ENCODE data around the gene CLIP3.

DNA sequence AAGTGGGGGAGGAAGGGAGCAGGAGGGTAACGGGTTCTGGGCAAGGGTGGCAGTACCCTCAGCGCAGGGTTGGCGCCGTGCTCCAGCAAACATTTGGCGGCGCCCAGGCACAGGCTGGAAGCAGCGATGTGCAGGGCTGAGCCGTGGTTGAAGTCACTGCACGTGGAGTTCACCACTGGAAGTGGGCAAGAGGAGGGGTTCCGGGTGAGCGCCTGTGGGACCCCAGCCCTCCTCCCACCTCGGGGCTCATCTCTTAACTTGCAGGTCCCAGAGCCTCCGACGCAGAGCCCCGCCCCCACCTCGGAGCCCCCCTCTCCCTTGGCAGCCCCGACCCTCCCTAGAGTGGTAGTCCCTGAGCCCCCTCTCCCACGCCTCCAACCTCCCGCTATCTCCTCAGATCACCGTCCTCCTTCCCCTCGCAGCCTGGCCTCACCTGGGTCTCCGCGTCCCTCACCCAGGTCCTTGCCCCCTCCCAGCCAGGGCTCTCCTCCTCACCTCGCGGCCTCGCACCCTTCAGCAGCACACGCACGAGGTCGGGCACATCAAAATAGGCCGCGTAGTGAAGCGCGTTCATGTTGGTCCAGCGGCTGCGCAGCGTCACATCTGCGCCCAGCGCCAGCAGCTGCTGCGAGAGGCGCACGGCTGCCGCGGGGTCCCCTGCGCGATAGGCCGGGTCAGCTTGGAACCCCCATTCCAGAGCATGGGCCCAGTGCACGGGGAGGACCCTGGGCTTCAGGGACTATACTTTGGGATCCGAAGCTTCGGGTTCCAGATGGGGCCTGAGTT, 6.4 kb downstream of the CLIP3 start:
- TF ChIP-seq CTCF (conservative IDR thresholded peaks at IDR 0.05; ENCODE audit: low read depth in 2 of 2), result no peak
- no peak for TF ChIP-seq POLR2AphosphoS5 (IDR thresholded peaks at IDR 0.05; ENCODE audit: low read depth)
- TF ChIP-seq NANOG (IDR thresholded peaks at IDR 0.05; ENCODE audit: borderline replicate concordance), result no peak
- no peak for TF ChIP-seq EZH2 (IDR thresholded peaks at IDR 0.05; ENCODE audit: low read depth, unreplicated experiment)
- TF ChIP-seq, protein P1, sequence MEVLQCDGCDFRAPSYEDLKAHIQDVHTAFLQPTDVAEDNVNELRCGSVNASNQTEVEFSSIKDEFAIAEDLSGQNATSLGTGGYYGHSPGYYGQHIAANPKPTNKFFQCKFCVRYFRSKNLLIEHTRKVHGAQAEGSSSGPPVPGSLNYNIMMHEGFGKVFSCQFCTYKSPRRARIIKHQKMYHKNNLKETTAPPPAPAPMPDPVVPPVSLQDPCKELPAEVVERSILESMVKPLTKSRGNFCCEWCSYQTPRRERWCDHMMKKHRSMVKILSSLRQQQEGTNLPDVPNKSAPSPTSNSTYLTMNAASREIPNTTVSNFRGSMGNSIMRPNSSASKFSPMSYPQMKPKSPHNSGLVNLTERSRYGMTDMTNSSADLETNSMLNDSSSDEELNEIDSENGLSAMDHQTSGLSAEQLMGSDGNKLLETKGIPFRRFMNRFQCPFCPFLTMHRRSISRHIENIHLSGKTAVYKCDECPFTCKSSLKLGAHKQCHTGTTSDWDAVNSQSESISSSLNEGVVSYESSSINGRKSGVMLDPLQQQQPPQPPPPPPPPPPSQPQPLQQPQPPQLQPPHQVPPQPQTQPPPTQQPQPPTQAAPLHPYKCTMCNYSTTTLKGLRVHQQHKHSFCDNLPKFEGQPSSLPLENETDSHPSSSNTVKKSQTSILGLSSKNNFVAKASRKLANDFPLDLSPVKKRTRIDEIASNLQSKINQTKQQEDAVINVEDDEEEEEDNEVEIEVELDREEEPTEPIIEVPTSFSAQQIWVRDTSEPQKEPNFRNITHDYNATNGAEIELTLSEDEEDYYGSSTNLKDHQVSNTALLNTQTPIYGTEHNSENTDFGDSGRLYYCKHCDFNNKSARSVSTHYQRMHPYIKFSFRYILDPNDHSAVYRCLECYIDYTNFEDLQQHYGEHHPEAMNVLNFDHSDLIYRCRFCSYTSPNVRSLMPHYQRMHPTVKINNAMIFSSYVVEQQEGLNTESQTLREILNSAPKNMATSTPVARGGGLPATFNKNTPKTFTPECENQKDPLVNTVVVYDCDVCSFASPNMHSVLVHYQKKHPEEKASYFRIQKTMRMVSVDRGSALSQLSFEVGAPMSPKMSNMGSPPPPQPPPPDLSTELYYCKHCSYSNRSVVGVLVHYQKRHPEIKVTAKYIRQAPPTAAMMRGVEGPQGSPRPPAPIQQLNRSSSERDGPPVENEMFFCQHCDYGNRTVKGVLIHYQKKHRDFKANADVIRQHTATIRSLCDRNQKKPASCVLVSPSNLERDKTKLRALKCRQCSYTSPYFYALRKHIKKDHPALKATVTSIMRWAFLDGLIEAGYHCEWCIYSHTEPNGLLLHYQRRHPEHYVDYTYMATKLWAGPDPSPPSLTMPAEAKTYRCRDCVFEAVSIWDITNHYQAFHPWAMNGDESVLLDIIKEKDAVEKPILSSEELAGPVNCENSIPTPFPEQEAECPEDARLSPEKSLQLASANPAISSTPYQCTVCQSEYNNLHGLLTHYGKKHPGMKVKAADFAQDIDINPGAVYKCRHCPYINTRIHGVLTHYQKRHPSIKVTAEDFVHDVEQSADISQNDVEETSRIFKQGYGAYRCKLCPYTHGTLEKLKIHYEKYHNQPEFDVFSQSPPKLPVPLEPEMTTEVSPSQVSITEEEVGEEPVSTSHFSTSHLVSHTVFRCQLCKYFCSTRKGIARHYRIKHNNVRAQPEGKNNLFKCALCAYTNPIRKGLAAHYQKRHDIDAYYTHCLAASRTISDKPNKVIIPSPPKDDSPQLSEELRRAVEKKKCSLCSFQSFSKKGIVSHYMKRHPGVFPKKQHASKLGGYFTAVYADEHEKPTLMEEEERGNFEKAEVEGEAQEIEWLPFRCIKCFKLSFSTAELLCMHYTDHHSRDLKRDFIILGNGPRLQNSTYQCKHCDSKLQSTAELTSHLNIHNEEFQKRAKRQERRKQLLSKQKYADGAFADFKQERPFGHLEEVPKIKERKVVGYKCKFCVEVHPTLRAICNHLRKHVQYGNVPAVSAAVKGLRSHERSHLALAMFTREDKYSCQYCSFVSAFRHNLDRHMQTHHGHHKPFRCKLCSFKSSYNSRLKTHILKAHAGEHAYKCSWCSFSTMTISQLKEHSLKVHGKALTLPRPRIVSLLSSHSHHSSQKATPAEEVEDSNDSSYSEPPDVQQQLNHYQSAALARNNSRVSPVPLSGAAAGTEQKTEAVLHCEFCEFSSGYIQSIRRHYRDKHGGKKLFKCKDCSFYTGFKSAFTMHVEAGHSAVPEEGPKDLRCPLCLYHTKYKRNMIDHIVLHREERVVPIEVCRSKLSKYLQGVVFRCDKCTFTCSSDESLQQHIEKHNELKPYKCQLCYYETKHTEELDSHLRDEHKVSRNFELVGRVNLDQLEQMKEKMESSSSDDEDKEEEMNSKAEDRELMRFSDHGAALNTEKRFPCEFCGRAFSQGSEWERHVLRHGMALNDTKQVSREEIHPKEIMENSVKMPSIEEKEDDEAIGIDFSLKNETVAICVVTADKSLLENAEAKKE (CRISPR knock-in tag; IDR thresholded peaks at IDR 0.05), result no peak
